ENCODE data around the gene NCBP2.

The NCBP2 gene

DNA sequence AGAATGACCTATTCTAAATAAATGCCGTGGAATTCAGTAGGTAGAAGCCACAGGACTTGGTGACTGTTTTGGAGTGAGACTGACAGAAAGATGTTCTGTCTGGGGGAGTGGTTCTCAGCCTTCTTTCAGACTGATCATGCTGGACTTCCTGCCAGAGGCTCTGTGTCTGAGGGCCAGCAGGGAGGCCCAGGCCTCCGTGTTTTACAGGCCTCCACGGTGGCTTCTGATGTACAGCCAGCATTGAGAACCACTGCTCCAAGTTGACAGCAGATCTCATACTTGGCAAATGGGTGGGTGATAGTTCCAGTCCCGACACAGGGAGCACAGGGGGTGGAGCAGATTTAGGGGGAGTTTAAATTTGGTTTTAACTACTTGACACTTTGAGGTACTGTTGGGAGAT lies 33.0 kb upstream of the NCBP2 start:
- H3K4me2 ChIP-seq (ENCODE audit: low read depth, low read length, poor library complexity, severe bottlenecking) = no peak overlapping the region
- TF ChIP-seq, protein P1, sequence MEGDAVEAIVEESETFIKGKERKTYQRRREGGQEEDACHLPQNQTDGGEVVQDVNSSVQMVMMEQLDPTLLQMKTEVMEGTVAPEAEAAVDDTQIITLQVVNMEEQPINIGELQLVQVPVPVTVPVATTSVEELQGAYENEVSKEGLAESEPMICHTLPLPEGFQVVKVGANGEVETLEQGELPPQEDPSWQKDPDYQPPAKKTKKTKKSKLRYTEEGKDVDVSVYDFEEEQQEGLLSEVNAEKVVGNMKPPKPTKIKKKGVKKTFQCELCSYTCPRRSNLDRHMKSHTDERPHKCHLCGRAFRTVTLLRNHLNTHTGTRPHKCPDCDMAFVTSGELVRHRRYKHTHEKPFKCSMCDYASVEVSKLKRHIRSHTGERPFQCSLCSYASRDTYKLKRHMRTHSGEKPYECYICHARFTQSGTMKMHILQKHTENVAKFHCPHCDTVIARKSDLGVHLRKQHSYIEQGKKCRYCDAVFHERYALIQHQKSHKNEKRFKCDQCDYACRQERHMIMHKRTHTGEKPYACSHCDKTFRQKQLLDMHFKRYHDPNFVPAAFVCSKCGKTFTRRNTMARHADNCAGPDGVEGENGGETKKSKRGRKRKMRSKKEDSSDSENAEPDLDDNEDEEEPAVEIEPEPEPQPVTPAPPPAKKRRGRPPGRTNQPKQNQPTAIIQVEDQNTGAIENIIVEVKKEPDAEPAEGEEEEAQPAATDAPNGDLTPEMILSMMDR (IDR thresholded peaks at IDR 0.05; ENCODE audit: insufficient read depth, low read length, poor library complexity, severe bottlenecking) = no peak
- TF ChIP-seq EZH2phosphoT487 (conservative IDR thresholded peaks at IDR 0.05; ENCODE audit: low read length) = no peak
- H4K20me1 ChIP-seq (ENCODE audit: low read depth, low read length) = no peaks in the 10 kb centered on the region
- no peaks in the 10 kb centered on the region for H3F3A ChIP-seq (ENCODE audit: insufficient read depth)
- no peak overlapping the region for H3K4me3 ChIP-seq (ENCODE audit: insufficient read depth, low read length, poor library complexity, severe bottlenecking)
- H3K27ac ChIP-seq (ENCODE audit: low read depth, low read length) = no peak overlapping the region
- H3K9me3 ChIP-seq (ENCODE audit: insufficient read depth, low read length) = no peaks in the 10 kb centered on the region
- H3K9me2 ChIP-seq (replicated peaks; ENCODE audit: insufficient read depth, low read length) = no peaks in the 10 kb centered on the region
- H3K36me3 ChIP-seq (ENCODE audit: low read length) = no peaks in the 10 kb centered on the region
- H2AFZ ChIP-seq (ENCODE audit: low read depth, low read length, severe bottlenecking) = no peak overlapping the region
- no peak overlapping the region for H3K9ac ChIP-seq (ENCODE audit: low read length)
- H3K79me2 ChIP-seq (ENCODE audit: insufficient read depth, low read length) = no peaks in the 10 kb centered on the region
- H3K27me3 ChIP-seq (ENCODE audit: low read length) = no peaks in the 10 kb centered on the region

GRCh38 chr3:196974661-196975060 lies 32.3 kb upstream of the NCBP2 start:
- no peak overlapping the region for H3K4me3 ChIP-seq (ENCODE audit: insufficient read depth, low read length, poor library complexity, severe bottlenecking)
- H3K9me2 ChIP-seq (replicated peaks; ENCODE audit: insufficient read depth, low read length) = no peaks in the 10 kb centered on the region
- no peak overlapping the region for H3K9ac ChIP-seq (ENCODE audit: low read length)
- no peak for TF ChIP-seq EZH2phosphoT487 (conservative IDR thresholded peaks at IDR 0.05; ENCODE audit: low read length)
- TF ChIP-seq, protein P1 (IDR thresholded peaks at IDR 0.05; ENCODE audit: insufficient read depth, low read length, poor library complexity, severe bottlenecking) = no peak
- no peaks in the 10 kb centered on the region for H4K20me1 ChIP-seq (ENCODE audit: low read depth, low read length)
- no peak overlapping the region for H3K4me2 ChIP-seq (ENCODE audit: low read depth, low read length, poor library complexity, severe bottlenecking)
- H3K36me3 ChIP-seq (ENCODE audit: low read length) = no peaks in the 10 kb centered on the region
- no peaks in the 10 kb centered on the region for H3K9me3 ChIP-seq (ENCODE audit: insufficient read depth, low read length)
- H3K79me2 ChIP-seq (ENCODE audit: insufficient read depth, low read length) = no peaks in the 10 kb centered on the region
- H2AFZ ChIP-seq (ENCODE audit: low read depth, low read length, severe bottlenecking) = no peak overlapping the region
- H3K27ac ChIP-seq (ENCODE audit: low read depth, low read length) = no peak overlapping the region
- no peaks in the 10 kb centered on the region for H3K27me3 ChIP-seq (ENCODE audit: low read length)
- no peaks in the 10 kb centered on the region for H3F3A ChIP-seq (ENCODE audit: insufficient read depth)

DNA sequence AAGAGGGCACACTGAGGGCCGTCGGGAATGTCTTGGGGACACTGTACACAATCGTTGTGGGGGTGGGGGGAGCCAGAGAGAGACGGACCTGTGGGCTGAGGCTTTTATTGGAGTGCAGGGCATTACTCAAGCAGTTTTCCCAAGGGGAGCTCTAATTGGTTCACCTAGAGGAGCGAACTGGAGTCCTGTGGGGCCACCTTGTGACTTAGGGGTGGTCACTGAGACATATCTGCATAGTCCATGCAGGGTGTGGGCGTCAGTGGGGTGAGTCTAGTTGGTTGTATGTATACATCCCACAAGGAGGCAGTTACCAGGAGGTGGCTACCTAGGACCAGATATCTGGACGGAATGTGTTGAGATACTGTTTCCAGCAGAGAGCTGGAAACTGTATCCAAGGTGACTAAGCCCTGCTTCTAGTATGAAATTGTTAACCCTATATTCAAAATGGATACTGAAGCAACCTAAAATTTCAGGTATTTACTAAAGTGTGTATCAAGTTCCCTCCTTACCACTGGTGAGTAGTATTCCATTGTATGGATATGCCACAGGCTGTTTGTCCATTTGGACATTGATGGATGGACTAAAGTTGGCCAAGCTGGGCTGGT lies 28.9 kb upstream of the NCBP2 start:
- H3K4me2 ChIP-seq (ENCODE audit: low read depth, low read length, poor library complexity, severe bottlenecking) = no peak overlapping the region
- H3K9me3 ChIP-seq (ENCODE audit: insufficient read depth, low read length) = no peaks in the 10 kb centered on the region
- H3K79me2 ChIP-seq (ENCODE audit: insufficient read depth, low read length) = no peaks in the 10 kb centered on the region
- no peak overlapping the region for H3K9ac ChIP-seq (ENCODE audit: low read length)
- no peak overlapping the region for H3K4me3 ChIP-seq (ENCODE audit: insufficient read depth, low read length, poor library complexity, severe bottlenecking)
- no peaks in the 10 kb centered on the region for H3F3A ChIP-seq (ENCODE audit: insufficient read depth)
- TF ChIP-seq, protein P1 (IDR thresholded peaks at IDR 0.05; ENCODE audit: insufficient read depth, low read length, poor library complexity, severe bottlenecking) = no peak
- no peak for TF ChIP-seq EZH2phosphoT487 (conservative IDR thresholded peaks at IDR 0.05; ENCODE audit: low read length)
- H3K27me3 ChIP-seq (ENCODE audit: low read length) = no peaks in the 10 kb centered on the region
- no peak overlapping the region for H3K27ac ChIP-seq (ENCODE audit: low read depth, low read length)
- H3K36me3 ChIP-seq (ENCODE audit: low read length) = no peaks in the 10 kb centered on the region
- no peaks in the 10 kb centered on the region for H3K9me2 ChIP-seq (replicated peaks; ENCODE audit: insufficient read depth, low read length)
- no peaks in the 10 kb centered on the region for H4K20me1 ChIP-seq (ENCODE audit: low read depth, low read length)
- no peak overlapping the region for H2AFZ ChIP-seq (ENCODE audit: low read depth, low read length, severe bottlenecking)

Measured in SU-DHL-6 (cell line).